HepG2 (cell line): ENCODE measurements around the gene CHP1. TPM values are rescaled to one million over a fixed set of nuclear protein-coding genes. Genes with fewer than 3 reads are reported as not detected.

Source experiments
- CC2D1A ChIP-seq: sonication (generic); formaldehyde crosslinking; IDR thresholded peaks from 2 replicates; pipeline ENCODE4 v1.8.1; 2023; ENCODE audit warnings: mild to moderate bottlenecking, missing genetic modification reagents
- CEBPG ChIP-seq: IDR thresholded peaks from 2 replicates; pipeline ENCODE4 v1.6.1; 2016
- CENPT ChIP-seq: sonication (generic); formaldehyde crosslinking; IDR thresholded peaks from 2 replicates; pipeline ENCODE4 v1.8.0; 2022; ENCODE audit warnings: low read depth, mild to moderate bottlenecking, moderate library complexity, missing genetic modification reagents
- HMG20A ChIP-seq: IDR thresholded peaks from 2 replicates; pipeline ENCODE4 v1.6.1; 2016; ENCODE audit warnings: borderline replicate concordance
- MEF2D ChIP-seq: sonication (generic); formaldehyde crosslinking; IDR thresholded peaks from 2 replicates; pipeline ENCODE4 v1.5.1; 2020; ENCODE audit warnings: mild to moderate bottlenecking, missing genetic modification reagents
- MIER2 ChIP-seq: IDR thresholded peaks from 2 replicates; pipeline ENCODE4 v1.6.1; 2016; ENCODE audit warnings: missing biosample characterization, missing genetic modification reagents
- MTA3 ChIP-seq: sonication (generic); formaldehyde crosslinking; IDR thresholded peaks from 2 replicates; pipeline ENCODE4 v1.4.0; 2020; ENCODE audit warnings: missing genetic modification reagents
- MZF1 ChIP-seq: sonication (generic); formaldehyde crosslinking; IDR thresholded peaks from 2 replicates; pipeline ENCODE4 v1.8.1; 2023; ENCODE audit warnings: mild to moderate bottlenecking, missing genetic modification reagents, borderline replicate concordance
- SMAD9 ChIP-seq: sonication (generic); formaldehyde crosslinking; IDR thresholded peaks from 2 replicates; pipeline ENCODE4 v1.5.1; 2020; ENCODE audit warnings: mild to moderate bottlenecking, missing genetic modification reagents
- SMC3 ChIP-seq: IDR thresholded peaks from 2 replicates; pipeline ENCODE4 v1.6.1; 2011; ENCODE audit warnings: low read length, improper control_type of control experiment
- STAT5B ChIP-seq: sonication (generic); formaldehyde crosslinking; IDR thresholded peaks from 2 replicates; pipeline ENCODE4 v1.4.0; 2020; ENCODE audit warnings: missing genetic modification reagents
- YY1 ChIP-seq: IDR thresholded peaks from 2 replicates; pipeline ENCODE4 v1.6.1; 2011; ENCODE audit warnings: low read length, low read depth, moderate library complexity, mild to moderate bottlenecking; ENCODE audit not compliant: insufficient read depth, insufficient replicate concordance
- ZFP1 ChIP-seq: IDR thresholded peaks from 2 replicates; pipeline ENCODE4 v1.6.1; 2016
- ZNF124 ChIP-seq: sonication (generic); formaldehyde crosslinking; IDR thresholded peaks from 2 replicates; pipeline ENCODE4 v1.4.0; 2020; ENCODE audit warnings: missing genetic modification reagents
- ZNF260 ChIP-seq: sonication (generic); formaldehyde crosslinking; IDR thresholded peaks from 2 replicates; pipeline ENCODE4 v1.4.0; 2020; ENCODE audit warnings: missing genetic modification reagents, low read depth, mild to moderate bottlenecking, borderline replicate concordance
- ZNF367 ChIP-seq: sonication (generic); formaldehyde crosslinking; IDR thresholded peaks from 2 replicates; pipeline ENCODE4 v1.4.0; 2020; ENCODE audit warnings: missing genetic modification reagents, borderline replicate concordance
- ZNF383 ChIP-seq: sonication (generic); formaldehyde crosslinking; IDR thresholded peaks from 2 replicates; pipeline ENCODE4 v1.4.0; 2020; ENCODE audit warnings: missing genetic modification reagents, mild to moderate bottlenecking, borderline replicate concordance
- ZNF543 ChIP-seq: sonication (generic); formaldehyde crosslinking; IDR thresholded peaks from 2 replicates; pipeline ENCODE4 v1.4.0; 2020; ENCODE audit warnings: mild to moderate bottlenecking, missing genetic modification reagents
- ZNF547 ChIP-seq: sonication (generic); formaldehyde crosslinking; IDR thresholded peaks from 2 replicates; pipeline ENCODE4 v1.5.1; 2020; ENCODE audit warnings: mild to moderate bottlenecking, missing genetic modification reagents
- ZNF550 ChIP-seq: sonication (generic); formaldehyde crosslinking; IDR thresholded peaks from 2 replicates; pipeline ENCODE4 v1.4.0; 2020; ENCODE audit warnings: mild to moderate bottlenecking, missing genetic modification reagents, borderline replicate concordance
- ZNF619 ChIP-seq: sonication (generic); formaldehyde crosslinking; IDR thresholded peaks from 2 replicates; pipeline ENCODE4 v1.4.0; 2020; ENCODE audit warnings: mild to moderate bottlenecking, missing genetic modification reagents
- ZNF747 ChIP-seq: sonication (generic); formaldehyde crosslinking; IDR thresholded peaks from 2 replicates; pipeline ENCODE4 v1.8.1; 2023; ENCODE audit warnings: missing genetic modification reagents, mild to moderate bottlenecking, borderline replicate concordance
- ZNF850 ChIP-seq: sonication (generic); formaldehyde crosslinking; conservative IDR thresholded peaks from 2 replicates; pipeline ENCODE4 v1.9.0; 2021; ENCODE audit warnings: mild to moderate bottlenecking, missing genetic modification reagents
- polyA plus RNA-seq, 8 experiments: library from polyadenylated mRNA; depleted of rRNA in 3 of 8; stranded (reverse) in 7 of 8; unstranded in 1 of 8; fragments of >200 nt; fragmentation: Illumina TruSeq in 4 of 8; extraction: Trizol in 4 of 8; gene quantifications; 2 replicates each; pipeline versions ENCODE4 v1.2.1 to v1.2.3, GENCODE V29; 2011 to 2016; ENCODE audit warnings: low read depth in 4 of 8, missing spikeins in 1 of 8, mixed read lengths in 1 of 8; ENCODE audit not compliant: insufficient read depth in 1 of 8
- total RNA-seq, 5 experiments: library from RNA; depleted of rRNA; stranded (reverse); fragments of >200 nt; fragmentation: Illumina TruSeq; extraction: Trizol; gene quantifications; 2 replicates each; pipeline ENCODE4 v1.2.3, GENCODE V29; 2016; ENCODE audit warnings: low read depth in 1 of 5
- TF ChIP-seq, protein P1 (sequence below), 2 experiments: IDR thresholded peaks; 2 replicates each; pipeline ENCODE4 v1.6.1; 2011 to 2012; ENCODE audit warnings: low read length in 2 of 2, borderline replicate concordance in 1 of 2, low read depth in 1 of 2, mild to moderate bottlenecking in 1 of 2, moderate library complexity in 1 of 2
- TF ChIP-seq, protein P2 (sequence below): sonication (generic); formaldehyde crosslinking; conservative IDR thresholded peaks from 2 replicates; pipeline ENCODE4 v1.8.0; 2022; ENCODE audit warnings: missing genetic modification reagents

The CHP1 gene
- total and polyA plus RNA-seq, 2 of the 13 experiments (the other 11 are each of a cell fraction or from before 2014, with no cell fraction given), result 49.6 to 76.4 TPM

GRCh38 chr15:41230650-41231421, at the start of gene CHP1, which contains the start of gene EXD1 (continued):
- 0 out of 2 replicates have a peak, but pooled peaks have one; percentile 87 for TF ChIP-seq ZNF367 (CRISPR knock-in tag)
- TF ChIP-seq ZNF550, result 0 out of 2 replicates have a peak, but pooled peaks have one; percentile 28
- peak; percentile 99 for TF ChIP-seq ZNF543 (CRISPR knock-in tag)
- TF ChIP-seq MTA3 (CRISPR knock-in tag), result no peak
- peak; percentile 76 for TF ChIP-seq ZNF619
- TF ChIP-seq MEF2D (CRISPR knock-in tag), result peak; percentile 59; the same call in 1 of the 2 replicates
- no peak; the same call in 1 of the 2 replicates for TF ChIP-seq CENPT (CRISPR knock-in tag)
- no peak for TF ChIP-seq STAT5B (CRISPR knock-in tag)
- TF ChIP-seq, protein P1, sequence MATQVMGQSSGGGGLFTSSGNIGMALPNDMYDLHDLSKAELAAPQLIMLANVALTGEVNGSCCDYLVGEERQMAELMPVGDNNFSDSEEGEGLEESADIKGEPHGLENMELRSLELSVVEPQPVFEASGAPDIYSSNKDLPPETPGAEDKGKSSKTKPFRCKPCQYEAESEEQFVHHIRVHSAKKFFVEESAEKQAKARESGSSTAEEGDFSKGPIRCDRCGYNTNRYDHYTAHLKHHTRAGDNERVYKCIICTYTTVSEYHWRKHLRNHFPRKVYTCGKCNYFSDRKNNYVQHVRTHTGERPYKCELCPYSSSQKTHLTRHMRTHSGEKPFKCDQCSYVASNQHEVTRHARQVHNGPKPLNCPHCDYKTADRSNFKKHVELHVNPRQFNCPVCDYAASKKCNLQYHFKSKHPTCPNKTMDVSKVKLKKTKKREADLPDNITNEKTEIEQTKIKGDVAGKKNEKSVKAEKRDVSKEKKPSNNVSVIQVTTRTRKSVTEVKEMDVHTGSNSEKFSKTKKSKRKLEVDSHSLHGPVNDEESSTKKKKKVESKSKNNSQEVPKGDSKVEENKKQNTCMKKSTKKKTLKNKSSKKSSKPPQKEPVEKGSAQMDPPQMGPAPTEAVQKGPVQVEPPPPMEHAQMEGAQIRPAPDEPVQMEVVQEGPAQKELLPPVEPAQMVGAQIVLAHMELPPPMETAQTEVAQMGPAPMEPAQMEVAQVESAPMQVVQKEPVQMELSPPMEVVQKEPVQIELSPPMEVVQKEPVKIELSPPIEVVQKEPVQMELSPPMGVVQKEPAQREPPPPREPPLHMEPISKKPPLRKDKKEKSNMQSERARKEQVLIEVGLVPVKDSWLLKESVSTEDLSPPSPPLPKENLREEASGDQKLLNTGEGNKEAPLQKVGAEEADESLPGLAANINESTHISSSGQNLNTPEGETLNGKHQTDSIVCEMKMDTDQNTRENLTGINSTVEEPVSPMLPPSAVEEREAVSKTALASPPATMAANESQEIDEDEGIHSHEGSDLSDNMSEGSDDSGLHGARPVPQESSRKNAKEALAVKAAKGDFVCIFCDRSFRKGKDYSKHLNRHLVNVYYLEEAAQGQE (IDR thresholded peaks at IDR 0.05; ENCODE audit: borderline replicate concordance in 1 of 2, low read depth in 1 of 2, low read length in 2 of 2), result peak in 1 of 2 experiments; percentile 34; a peak in 1 of 4 replicates
- TF ChIP-seq ZNF547 (CRISPR knock-in tag), result peak; percentile 95
- peak; percentile 76; the same call in 1 of the 2 replicates for TF ChIP-seq SMAD9 (CRISPR knock-in tag)
- no peak for TF ChIP-seq CC2D1A (CRISPR knock-in tag)
- TF ChIP-seq ZNF747 (CRISPR knock-in tag), result peak; percentile 39; the same call in 1 of the 2 replicates
- peak; percentile 53 for TF ChIP-seq YY1
- TF ChIP-seq ZNF260 (CRISPR knock-in tag), result peak; percentile 81; the same call in 1 of the 2 replicates
- 0 out of 2 replicates have a peak, but pooled peaks have one; percentile 30 for TF ChIP-seq CEBPG (CRISPR knock-in tag)
- TF ChIP-seq SMC3, result no peak
- peak; percentile 59; the same call in 1 of the 2 replicates for TF ChIP-seq MIER2 (CRISPR knock-in tag)
- no peak for TF ChIP-seq ZNF383 (CRISPR knock-in tag)
- TF ChIP-seq ZNF124 (CRISPR knock-in tag), result 0 out of 2 replicates have a peak, but pooled peaks have one; percentile 17
- TF ChIP-seq, protein P2, sequence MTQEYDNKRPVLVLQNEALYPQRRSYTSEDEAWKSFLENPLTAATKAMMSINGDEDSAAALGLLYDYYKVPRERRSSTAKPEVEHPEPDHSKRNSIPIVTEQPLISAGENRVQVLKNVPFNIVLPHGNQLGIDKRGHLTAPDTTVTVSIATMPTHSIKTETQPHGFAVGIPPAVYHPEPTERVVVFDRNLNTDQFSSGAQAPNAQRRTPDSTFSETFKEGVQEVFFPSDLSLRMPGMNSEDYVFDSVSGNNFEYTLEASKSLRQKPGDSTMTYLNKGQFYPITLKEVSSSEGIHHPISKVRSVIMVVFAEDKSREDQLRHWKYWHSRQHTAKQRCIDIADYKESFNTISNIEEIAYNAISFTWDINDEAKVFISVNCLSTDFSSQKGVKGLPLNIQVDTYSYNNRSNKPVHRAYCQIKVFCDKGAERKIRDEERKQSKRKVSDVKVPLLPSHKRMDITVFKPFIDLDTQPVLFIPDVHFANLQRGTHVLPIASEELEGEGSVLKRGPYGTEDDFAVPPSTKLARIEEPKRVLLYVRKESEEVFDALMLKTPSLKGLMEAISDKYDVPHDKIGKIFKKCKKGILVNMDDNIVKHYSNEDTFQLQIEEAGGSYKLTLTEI (CRISPR knock-in tag), result no peak
- TF ChIP-seq HMG20A (CRISPR knock-in tag), result peak; percentile 27; the same call in 1 of the 2 replicates
- TF ChIP-seq ZNF850 (CRISPR knock-in tag), result no peak
- no peak for TF ChIP-seq MZF1 (CRISPR knock-in tag)
- no peak; the same call in none of the 2 replicates for TF ChIP-seq ZFP1 (CRISPR knock-in tag)
